Esophagus squamous epithelium (tissue), 5 donors: ENCODE measurements around the gene TUBA4A. TPM values are rescaled to one million over a fixed set of nuclear protein-coding genes. Genes with fewer than 3 reads are reported as not detected.

Experiments used
- DNase-seq: peaks from one replicate; lab custom pipeline; 2025; lab: John Stamatoyannopoulos, UW
- H3K27ac ChIP-seq, 4 donors: fragments of 200-600 bp; sonication (generic); one replicate each; pipeline ENCODE4 v1.5.1; 2016 to 2019; ENCODE audit warnings: mild to moderate bottlenecking in 1 of 4
- H3K27me3 ChIP-seq, 4 donors: fragments of 200-600 bp; sonication (generic); 1 replicate in 3 of 4; 2 replicates in 1 of 4; pipeline versions ENCODE4 v1.5.1 to v1.6.0; 2017 to 2021; ENCODE audit warnings: antibody characterized with exemption in 1 of 4
- H3K36me3 ChIP-seq, 3 donors: fragments of 200-600 bp; sonication (generic); one replicate each; pipeline ENCODE4 v1.5.1; 2016 to 2019
- H3K4me1 ChIP-seq, 3 donors: fragments of 200-600 bp; sonication (generic); one replicate each; pipeline ENCODE4 v1.5.1; 2017 to 2019
- H3K4me3 ChIP-seq, 4 donors: fragments of 200-600 bp; sonication (generic); 1 replicate in 3 of 4; 2 replicates in 1 of 4; pipeline ENCODE4 v1.5.1; 2016 to 2019; ENCODE audit warnings: mild to moderate bottlenecking in 2 of 4, moderate library complexity in 1 of 4
- H3K9me3 ChIP-seq, 3 donors: fragments of 200-600 bp; sonication (generic); one replicate each; pipeline ENCODE4 v1.5.1; 2016 to 2019
- CTCF ChIP-seq, 6 experiments: fragments of 450-650 bp in 4 of 6; fragments of 200-600 bp in 2 of 6; sonication (generic) in 2 of 6; IDR thresholded peaks; one replicate each; pipeline ENCODE4 v1.5.1; 2016 to 2019; ENCODE audit warnings: antibody characterized with exemption in 6 of 6, mild to moderate bottlenecking in 4 of 6, moderate library complexity in 4 of 6
- POLR2A ChIP-seq, 4 donors: fragments of 450-650 bp; IDR thresholded peaks; one replicate each; pipeline ENCODE4 v1.6.1; 2017; ENCODE audit warnings: antibody characterized with exemption in 4 of 4, mild to moderate bottlenecking in 4 of 4, moderate library complexity in 3 of 4
- WGBS, 2 donors: methylation state at CpG; one replicate each; pipeline ENCODE4 v1.1.5; 2018; 5-methylcytosine and 5-hydroxymethylcytosine counted together
- intact Hi-C: fragments of 100-400 bp; cut with DNase I; formaldehyde crosslinking; loops from one replicate; pipeline ENCODE4 v1.15.0; 2022
- total RNA-seq, 4 donors: library from RNA; depleted of rRNA; stranded (reverse); fragments of >200 nt; gene quantifications; one replicate each; pipeline ENCODE4 v1.1.0, GENCODE V29; 2016
- donor health status: DM: yes; HTN: yes; CAD: no.

Gene TUBA4A
- total RNA-seq, 4 donors from 2014 or later, result 104 to 258 (median 169) TPM

GRCh38 chr2:219254590-219255201 lies 978 bp upstream of the TUBA4A start:
- DNase-seq, result no peak
- Histone ChIP-seq H3K4me1 (peaks cover 34 to 62% (median 42%) of the 10 kb centered on the region in 3 donors), H3K27ac (peak overlapping the region; percentile 93 to 96 (median 95)), H3K9me3 (no peaks in the 10 kb centered on the region), H3K27me3 (peaks cover 0 to 7% (median 0%) of the 10 kb centered on the region in 4 donors), H3K36me3 (peaks cover 6 to 18% (median 8%) of the 10 kb centered on the region in 3 donors), H3K4me3 (peak overlapping the region; percentile 65 to 83 (median 74))
- TF ChIP-seq POLR2A (IDR thresholded peaks at IDR 0.05) (no peak), CTCF (IDR thresholded peaks at IDR 0.05) (no peak)
- WGBS, 2 donors, result 30 to 41% methylated on average over 6 to 8 of the region's 12 CpGs
- intact Hi-C loops, result no loop called here

GRCh38 chr2:219252900-219253752 lies 592 bp downstream of the TUBA4A start, which contains the start of gene TUBA4B:
Gene TUBA4B (plus strand): TSS chr2:219253243. CDS start chr2:219253408, 165 bp downstream.
- peaks cover 6 to 27% (median 8%) of the 10 kb centered on the region in 3 donors for H3K36me3 ChIP-seq
- intact Hi-C loops, result no loop called here
- no peaks in the 10 kb centered on the region for H3K9me3 ChIP-seq
- no peak for DNase-seq
- peak within 1 kb of the TSS; percentile 65 to 83 (median 74) for H3K4me3 ChIP-seq
- TF ChIP-seq POLR2A (IDR thresholded peaks at IDR 0.05), result no peak
- no peak for TF ChIP-seq CTCF (IDR thresholded peaks at IDR 0.05)
- peak within 1 kb of the TSS; percentile 93 to 96 (median 95) for H3K27ac ChIP-seq
- H3K4me1 ChIP-seq, result peaks cover 50 to 78% (median 58%) of the 10 kb centered on the region in 3 donors
- WGBS, 2 donors, result 1 to 8% methylated on average over 4 to 28 of the region's 49 CpGs
- H3K27me3 ChIP-seq, result peaks cover 0 to 2% (median 0%) of the 10 kb centered on the region in 4 donors

GRCh38 chr2:219252570-219252899 lies 1.2 kb downstream of the TUBA4A start:
- H3K9me3 ChIP-seq, result no peaks in the 10 kb centered on the region
- DNase-seq, result no peak
- H3K36me3 ChIP-seq, result peaks cover 8 to 33% (median 11%) of the 10 kb centered on the region in 3 donors
- H3K4me3 ChIP-seq, result peak overlapping the region; percentile 65 to 83 (median 74)
- peak overlapping the region; percentile 93 to 96 (median 95) for H3K27ac ChIP-seq
- intact Hi-C loops, result no loop called here
- 21 to 27% methylated on average over 2 of the region's 9 CpGs for WGBS, 2 donors
- no peak for TF ChIP-seq CTCF (IDR thresholded peaks at IDR 0.05)
- TF ChIP-seq POLR2A (IDR thresholded peaks at IDR 0.05), result no peak
- H3K4me1 ChIP-seq, result peaks cover 51 to 84% (median 59%) of the 10 kb centered on the region in 3 donors
- H3K27me3 ChIP-seq, result no peaks in the 10 kb centered on the region

- no peak for DNase-seq
- Histone ChIP-seq H3K27me3 (no peaks in the 10 kb centered on the region), H3K36me3 (peaks cover 8 to 37% (median 11%) of the 10 kb centered on the region in 3 donors), H3K9me3 (no peaks in the 10 kb centered on the region), H3K4me1 (peaks cover 51 to 88% (median 63%) of the 10 kb centered on the region in 3 donors), H3K27ac (peak overlapping the region; percentile 93 to 96 (median 95)), H3K4me3 (peak overlapping the region; percentile 65 to 83 (median 74))
- TF ChIP-seq POLR2A (IDR thresholded peaks at IDR 0.05), result peak in 1 of 4 donors; percentile 23
- TF ChIP-seq CTCF (IDR thresholded peaks at IDR 0.05), result no peak
- intact Hi-C loops, result no loop called here
- WGBS, 2 donors, result 49 to 50% methylated on average over 3 to 5 of the region's 5 CpGs
These were observed 1.6 kb downstream of the TUBA4A start for GRCh38 chr2:219252084-219252483.
